PC-3 (cell line): ENCODE measurements around the gene CEBPA. TPM values are rescaled to one million over a fixed set of nuclear protein-coding genes. Genes with fewer than 3 reads are reported as not detected.
"Not testable (repeated sequence)": the region's sequence is repeated elsewhere in the genome, so short reads cannot be mapped to it uniquely, and the experiment has no call there.

Experiments
- ATAC-seq: fragments of 200-7000 bp; cut with Tn5 transposase; 2 replicates; pipeline ENCODE4 v1.9.1; 2020; ENCODE audit warnings: mild to moderate bottlenecking, moderate library complexity
- BruUV-seq: library from RNA; stranded (reverse); fragments of 400-500 nt; replicated peaks from 2 replicates; lab custom pipeline; 2021; lab: Mats Ljungman, UMichigan
- CTCF ChIA-PET: fragments of 300-600 bp; sonication (Branson Sonifier 250); formaldehyde crosslinking; loops from one replicate; lab custom pipeline; 2022; ENCODE audit warnings: antibody characterized with exemption; lab: Charles Lee
- POLR2A ChIA-PET: fragments of 300-600 bp; sonication (Branson Sonifier 250); formaldehyde crosslinking; loops from one replicate; lab custom pipeline; 2022; ENCODE audit warnings: antibody characterized with exemption; ENCODE audit not compliant: unreplicated experiment; lab: Charles Lee
- DNase-seq: peaks from one replicate; pipeline ENCODE4 v3.0.0-alpha.2; 2015
- H2AFZ ChIP-seq: fragments of 300-600 bp; sonication (generic); 2 replicates; pipeline ENCODE4 v1.6.0; 2016; ENCODE audit warnings: antibody characterized with exemption, low read length
- H3F3A ChIP-seq: fragments of 300-600 bp; sonication (generic); one replicate; pipeline ENCODE4 v1.6.0; 2017; ENCODE audit warnings: antibody characterized with exemption, low read length, control low read depth, mild to moderate bottlenecking; ENCODE audit not compliant: unreplicated experiment
- H3K27ac ChIP-seq: fragments of 300-600 bp; sonication (generic); 2 replicates; pipeline ENCODE4 v1.5.1; 2016; ENCODE audit warnings: mild to moderate bottlenecking, low read length
- H3K27me3 ChIP-seq: fragments of 300-600 bp; sonication (generic); 2 replicates; pipeline ENCODE4 v1.6.1; 2016; ENCODE audit warnings: low read length, mixed read lengths
- H3K36me3 ChIP-seq: fragments of 300-600 bp; sonication (generic); 2 replicates; pipeline ENCODE4 v1.6.1; 2016; ENCODE audit warnings: low read depth, mixed run types, low read length, mixed read lengths
- H3K4me1 ChIP-seq: fragments of 300-600 bp; sonication (generic); 2 replicates; pipeline ENCODE4 v1.5.1; 2016; ENCODE audit warnings: low read length; ENCODE audit not compliant: insufficient read depth
- H3K4me2 ChIP-seq: fragments of 300-600 bp; sonication (generic); 2 replicates; pipeline ENCODE4 v1.6.0; 2016; ENCODE audit warnings: low read length
- H3K4me3 ChIP-seq: fragments of 300-600 bp; sonication (generic); 2 replicates; pipeline ENCODE4 v1.5.1; 2016; ENCODE audit warnings: mild to moderate bottlenecking, low read length, mixed read lengths
- H3K79me2 ChIP-seq: fragments of 300-600 bp; sonication (generic); 2 replicates; pipeline ENCODE4 v1.6.1; 2017; ENCODE audit warnings: low read length, mixed read lengths
- H3K9ac ChIP-seq: fragments of 300-600 bp; sonication (generic); 2 replicates; pipeline ENCODE4 v1.6.0; 2016; ENCODE audit warnings: mild to moderate bottlenecking, low read length
- H3K9me2 ChIP-seq: fragments of 300-600 bp; sonication (generic); replicated peaks from 2 replicates; pipeline ENCODE4 v1.6.1; 2016; ENCODE audit warnings: mixed run types, low read length, mixed read lengths
- H3K9me3 ChIP-seq: fragments of 300-600 bp; sonication (generic); 2 replicates; pipeline ENCODE4 v1.6.1; 2016; ENCODE audit warnings: low read length, mixed read lengths
- H4K20me1 ChIP-seq: fragments of 300-600 bp; sonication (generic); 2 replicates; pipeline ENCODE4 v1.6.1; 2016; ENCODE audit warnings: low read length, mixed read lengths
- EZH2 ChIP-seq: fragments of 300-600 bp; sonication (generic); IDR thresholded peaks from one replicate; pipeline ENCODE4 v1.6.1; 2017; ENCODE audit warnings: antibody characterized with exemption, mild to moderate bottlenecking, low read length; ENCODE audit not compliant: unreplicated experiment
- EZH2phosphoT487 ChIP-seq: fragments of 300-600 bp; sonication (generic); IDR thresholded peaks from 2 replicates; pipeline ENCODE4 v1.6.1; 2018; ENCODE audit warnings: mild to moderate bottlenecking, antibody characterized with exemption, low read length, borderline replicate concordance
- intact Hi-C: fragments of 100-400 bp; cut with micrococcal nuclease; formaldehyde crosslinking; loops from 2 replicates; pipeline ENCODE4 v1.9.0; 2023
- total RNA-seq: library from RNA; depleted of rRNA; stranded (reverse); fragments of >200 nt; gene quantifications from 2 replicates; pipeline ENCODE4 v1.2.3, GENCODE V29; 2014
- TF ChIP-seq, protein P1 (sequence below): fragments of 300-600 bp; sonication (generic); conservative IDR thresholded peaks from 2 replicates; pipeline ENCODE4 v1.5.1; 2017; ENCODE audit warnings: antibody characterized with exemption, low read depth, mild to moderate bottlenecking, low read length

CEBPA gene
- total RNA-seq, 1 experiment from 2014 or later = 2.9 TPM

DNA sequence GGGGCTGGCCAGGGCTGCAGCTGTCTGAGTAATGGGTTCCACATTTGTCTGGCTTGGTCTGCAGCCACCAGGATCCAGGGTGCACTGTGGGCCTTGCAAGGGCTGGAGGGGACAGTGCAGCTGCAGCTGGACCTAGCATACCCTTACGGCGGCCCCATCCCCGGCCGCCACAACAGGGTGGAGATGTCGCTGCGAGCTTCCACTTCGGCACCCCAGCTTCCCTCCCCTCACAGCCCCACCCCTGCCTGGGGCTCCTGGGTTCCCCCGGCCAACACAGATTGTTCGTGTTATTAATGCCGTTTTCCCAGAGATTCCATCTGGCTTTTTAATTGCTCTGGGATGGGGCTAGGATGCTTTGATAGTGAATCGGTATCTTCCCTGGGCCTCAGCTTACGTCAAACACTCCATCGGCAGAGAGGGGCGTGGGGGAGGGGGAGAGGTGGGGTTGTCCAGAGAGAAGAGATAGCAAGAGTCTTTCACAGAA lies 5.8 kb downstream of the CEBPA start:
- BruUV-seq = no TSS peak
- no peaks in the 10 kb centered on the region for H3K79me2 ChIP-seq
- H3K27ac ChIP-seq = no peak overlapping the region
- no peak for DNase-seq
- no peak overlapping the region for H3K9ac ChIP-seq
- peaks cover 3% of the 10 kb centered on the region for H3F3A ChIP-seq
- H2AFZ ChIP-seq = no peak overlapping the region
- no peak for ATAC-seq
- no peaks in the 10 kb centered on the region for H3K36me3 ChIP-seq
- intact Hi-C loops = loop anchor here (10.0 kb wide), 1 partner anchor 52 kb away; no protein-coding TSS in a partner anchor
- H3K9me3 ChIP-seq = no peaks in the 10 kb centered on the region
- H3K27me3 ChIP-seq = peaks cover 11% of the 10 kb centered on the region
- no peaks in the 10 kb centered on the region for H3K9me2 ChIP-seq
- ChIA-PET CTCF (no interaction called here), POLR2A (interaction anchor here (0.6 kb wide), 1 partner anchor 453 kb away, joined by 5 read pairs; no protein-coding TSS in a partner anchor)
- H4K20me1 ChIP-seq = no peaks in the 10 kb centered on the region
- H3K4me3 ChIP-seq = no peak overlapping the region
- H3K4me2 ChIP-seq = no peak overlapping the region
- TF ChIP-seq EZH2phosphoT487 (no peak), EZH2 (no peak)
- TF ChIP-seq, protein P1, sequence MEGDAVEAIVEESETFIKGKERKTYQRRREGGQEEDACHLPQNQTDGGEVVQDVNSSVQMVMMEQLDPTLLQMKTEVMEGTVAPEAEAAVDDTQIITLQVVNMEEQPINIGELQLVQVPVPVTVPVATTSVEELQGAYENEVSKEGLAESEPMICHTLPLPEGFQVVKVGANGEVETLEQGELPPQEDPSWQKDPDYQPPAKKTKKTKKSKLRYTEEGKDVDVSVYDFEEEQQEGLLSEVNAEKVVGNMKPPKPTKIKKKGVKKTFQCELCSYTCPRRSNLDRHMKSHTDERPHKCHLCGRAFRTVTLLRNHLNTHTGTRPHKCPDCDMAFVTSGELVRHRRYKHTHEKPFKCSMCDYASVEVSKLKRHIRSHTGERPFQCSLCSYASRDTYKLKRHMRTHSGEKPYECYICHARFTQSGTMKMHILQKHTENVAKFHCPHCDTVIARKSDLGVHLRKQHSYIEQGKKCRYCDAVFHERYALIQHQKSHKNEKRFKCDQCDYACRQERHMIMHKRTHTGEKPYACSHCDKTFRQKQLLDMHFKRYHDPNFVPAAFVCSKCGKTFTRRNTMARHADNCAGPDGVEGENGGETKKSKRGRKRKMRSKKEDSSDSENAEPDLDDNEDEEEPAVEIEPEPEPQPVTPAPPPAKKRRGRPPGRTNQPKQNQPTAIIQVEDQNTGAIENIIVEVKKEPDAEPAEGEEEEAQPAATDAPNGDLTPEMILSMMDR = no peak
- H3K4me1 ChIP-seq = peaks cover 31% of the 10 kb centered on the region

DNA sequence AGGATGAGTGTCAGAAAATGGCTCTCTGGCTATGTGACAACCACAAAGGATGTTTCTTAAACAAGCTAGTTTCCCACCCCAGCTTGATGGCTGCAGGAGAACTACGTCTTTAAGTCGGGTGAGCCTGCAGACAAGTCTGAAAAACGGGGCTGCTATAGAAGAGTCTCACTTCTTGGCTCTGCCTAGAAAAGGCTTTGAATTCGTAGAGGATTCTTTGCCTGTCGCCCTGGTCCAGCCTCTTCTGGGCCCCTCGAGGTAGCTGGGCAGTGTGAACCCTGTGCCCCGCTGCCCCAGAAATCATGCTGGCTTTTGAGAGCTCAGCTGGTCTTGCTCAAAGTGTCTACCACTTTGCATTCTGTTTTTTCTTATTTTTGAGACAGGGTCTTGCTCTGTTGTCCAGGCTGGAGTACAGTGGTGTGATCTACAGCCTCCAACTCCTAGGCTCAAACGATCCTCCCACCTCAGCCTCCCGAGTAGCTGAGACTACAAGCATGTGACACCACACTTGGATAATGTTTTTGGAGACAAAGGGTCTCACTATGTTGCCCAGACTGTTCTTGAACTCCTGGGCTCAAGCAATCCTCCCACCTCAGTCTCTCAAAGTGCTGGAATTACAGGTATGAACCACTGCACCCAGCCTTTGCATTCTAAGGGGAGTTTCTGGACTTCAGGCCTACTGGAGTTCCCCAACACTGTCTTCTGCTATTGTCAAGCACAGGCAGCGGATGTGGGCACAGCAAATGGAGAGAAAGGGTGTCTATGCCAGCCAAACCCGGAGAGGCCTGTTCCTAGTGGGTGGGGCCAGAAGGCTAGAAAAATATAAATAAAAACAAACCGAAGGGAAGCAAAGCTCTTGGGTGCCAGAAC lies 6.5 kb downstream of the CEBPA start:
- Histone ChIP-seq H3K27ac (no peak overlapping the region), H3K9ac (no peak overlapping the region), H3K36me3 (no peaks in the 10 kb centered on the region), H3K27me3 (peaks cover 6% of the 10 kb centered on the region), H3F3A (peaks cover 3% of the 10 kb centered on the region), H4K20me1 (no peaks in the 10 kb centered on the region), H2AFZ (no peak overlapping the region), H3K79me2 (no peaks in the 10 kb centered on the region), H3K4me2 (no peak overlapping the region), H3K9me2 (no peaks in the 10 kb centered on the region), H3K4me3 (no peak overlapping the region), H3K9me3 (no peaks in the 10 kb centered on the region), H3K4me1 (peaks cover 33% of the 10 kb centered on the region)
- TF ChIP-seq EZH2 (no peak), EZH2phosphoT487 (no peak)
- TF ChIP-seq, protein P1 = no peak
- intact Hi-C loops = loop anchor here (10.0 kb wide), 1 partner anchor 51 kb away; no protein-coding TSS in a partner anchor
- POLR2A ChIA-PET = interaction anchor here (0.6 kb wide), 2 partner anchors 240 to 453 kb away, joined by 3 to 5 read pairs; no protein-coding TSS in a partner anchor
- no TSS peak for BruUV-seq
- ATAC-seq (no peak), DNase-seq (no peak)
- CTCF ChIA-PET = interaction anchor here (0.6 kb wide), 1 partner anchor 8 kb away, joined by 3 read pairs; no protein-coding TSS in a partner anchor

DNA sequence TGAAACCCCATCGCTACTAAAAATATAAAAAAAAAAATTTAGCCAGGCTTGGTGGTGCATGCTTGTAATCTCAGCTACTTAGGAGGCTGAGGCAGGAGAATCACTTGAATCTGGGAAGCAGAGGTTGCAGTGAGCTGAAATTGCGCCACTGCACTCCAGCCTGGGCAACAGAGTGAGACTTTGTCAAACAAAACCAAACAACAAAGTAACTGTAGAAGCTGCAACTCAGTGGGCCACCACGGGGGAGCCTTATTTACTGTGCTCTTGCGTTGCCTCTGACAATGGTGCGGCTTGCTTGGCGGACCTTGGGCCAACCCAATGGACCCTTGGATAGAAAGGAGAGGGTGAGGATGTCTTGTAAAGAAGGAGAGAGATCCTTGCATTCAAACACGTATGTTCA lies 7.3 kb downstream of the CEBPA start:
- H3K36me3 ChIP-seq, H3K9me2 ChIP-seq, H3K9me3 ChIP-seq, DNase-seq, BruUV-seq, H3K4me2 ChIP-seq, POLR2A ChIA-PET, H2AFZ ChIP-seq, H4K20me1 ChIP-seq, H3K9ac ChIP-seq, H3K27ac ChIP-seq, ATAC-seq, H3K4me3 ChIP-seq, H3K27me3 ChIP-seq, H3F3A ChIP-seq, H3K79me2 ChIP-seq: not testable (repeated sequence)
- CTCF ChIA-PET = interaction anchor here (0.6 kb wide), 1 partner anchor 9 kb away, joined by 3 read pairs; no protein-coding TSS in a partner anchor
- intact Hi-C loops = loop anchor here (10.0 kb wide), 1 partner anchor 50 kb away; no protein-coding TSS in a partner anchor
- peaks cover 41% of the 10 kb centered on the region for H3K4me1 ChIP-seq
